HepG2 (cell line): ENCODE measurements around the gene DNAL4. TPM values are rescaled to one million over a fixed set of nuclear protein-coding genes. Genes with fewer than 3 reads are reported as not detected.

ENCODE experiments used
- ARHGAP35 ChIP-seq: sonication (generic); formaldehyde crosslinking; IDR thresholded peaks from 2 replicates; pipeline ENCODE4 v1.9.0; 2022; ENCODE audit warnings: mild to moderate bottlenecking, inconsistent platforms, moderate library complexity, missing genetic modification reagents, borderline replicate concordance
- ATF5 ChIP-seq: sonication (generic); formaldehyde crosslinking; IDR thresholded peaks from 2 replicates; pipeline ENCODE4 v1.4.0; 2020; ENCODE audit warnings: mild to moderate bottlenecking, low read depth, missing genetic modification reagents
- DRAP1 ChIP-seq: IDR thresholded peaks from 2 replicates; pipeline ENCODE4 v1.6.1; 2016; ENCODE audit warnings: missing genetic modification reagents, missing compliant biosample characterization
- ELK4 ChIP-seq: sonication (generic); formaldehyde crosslinking; IDR thresholded peaks from 2 replicates; pipeline ENCODE4 v1.9.0; 2021; ENCODE audit warnings: missing genetic modification reagents, borderline replicate concordance
- FOXA1 ChIP-seq, 2 experiments: fragments of 450-650 bp in 1 of 2; sonication (generic) in 1 of 2; formaldehyde crosslinking in 1 of 2; IDR thresholded peaks; 2 replicates each; pipeline versions ENCODE4 v1.4.0 to v1.6.1; 2016 to 2020; ENCODE audit warnings: missing genetic modification reagents in 1 of 2
- FOXM1 ChIP-seq: sonication (generic); formaldehyde crosslinking; IDR thresholded peaks from 2 replicates; pipeline ENCODE4 v1.5.0; 2020; ENCODE audit warnings: missing genetic modification reagents
- ISL2 ChIP-seq: sonication (generic); formaldehyde crosslinking; IDR thresholded peaks from 2 replicates; pipeline ENCODE4 v1.5.0; 2020; ENCODE audit warnings: missing genetic modification reagents
- LBX2 ChIP-seq: sonication (generic); formaldehyde crosslinking; IDR thresholded peaks from 2 replicates; pipeline ENCODE4 v1.5.0; 2020; ENCODE audit warnings: missing genetic modification reagents, mild to moderate bottlenecking, borderline replicate concordance
- PAF1 ChIP-seq: IDR thresholded peaks from 2 replicates; pipeline ENCODE4 v1.6.1; 2016; ENCODE audit warnings: missing genetic modification reagents, missing compliant biosample characterization
- PRMT3 ChIP-seq: sonication (generic); formaldehyde crosslinking; IDR thresholded peaks from 2 replicates; pipeline ENCODE4 v1.8.1; 2022; ENCODE audit warnings: low read depth, mild to moderate bottlenecking, moderate library complexity, missing genetic modification reagents, borderline replicate concordance
- ZNF160 ChIP-seq: sonication (generic); formaldehyde crosslinking; IDR thresholded peaks from 2 replicates; pipeline ENCODE4 v1.8.0; 2022; ENCODE audit warnings: mild to moderate bottlenecking, inconsistent platforms, missing genetic modification reagents
- ZNF207 ChIP-seq: fragments of 450-650 bp; IDR thresholded peaks from 2 replicates; pipeline ENCODE4 v1.6.1; 2016; ENCODE audit warnings: antibody characterized with exemption, borderline replicate concordance
- ZNF414 ChIP-seq: sonication (generic); formaldehyde crosslinking; IDR thresholded peaks from 2 replicates; pipeline ENCODE4 v1.5.0; 2020; ENCODE audit warnings: missing genetic modification reagents
- ZNF552 ChIP-seq: sonication (generic); formaldehyde crosslinking; IDR thresholded peaks from 2 replicates; pipeline ENCODE4 v1.9.0; 2022; ENCODE audit warnings: missing genetic modification reagents, mild to moderate bottlenecking, borderline replicate concordance
- ZNF713 ChIP-seq: sonication (generic); formaldehyde crosslinking; IDR thresholded peaks from 2 replicates; pipeline ENCODE4 v1.4.0; 2020; ENCODE audit warnings: mild to moderate bottlenecking, missing genetic modification reagents
- ZNF747 ChIP-seq: sonication (generic); formaldehyde crosslinking; IDR thresholded peaks from 2 replicates; pipeline ENCODE4 v1.8.1; 2023; ENCODE audit warnings: missing genetic modification reagents, mild to moderate bottlenecking, borderline replicate concordance
- ZNF800 ChIP-seq: sonication (generic); formaldehyde crosslinking; IDR thresholded peaks from 2 replicates; pipeline ENCODE4 v1.4.0; 2020; ENCODE audit warnings: missing genetic modification reagents
- ZSCAN12 ChIP-seq: sonication (generic); formaldehyde crosslinking; IDR thresholded peaks from 2 replicates; pipeline ENCODE4 v1.9.0; 2021; ENCODE audit warnings: mild to moderate bottlenecking, missing genetic modification reagents
- polyA plus RNA-seq, 8 experiments: library from polyadenylated mRNA; depleted of rRNA in 3 of 8; stranded (reverse) in 7 of 8; unstranded in 1 of 8; fragments of >200 nt; fragmentation: Illumina TruSeq in 4 of 8; extraction: Trizol in 4 of 8; gene quantifications; 2 replicates each; pipeline versions ENCODE4 v1.2.1 to v1.2.3, GENCODE V29; 2011 to 2016; ENCODE audit warnings: low read depth in 4 of 8, missing spikeins in 1 of 8, mixed read lengths in 1 of 8; ENCODE audit not compliant: insufficient read depth in 1 of 8
- total RNA-seq, 5 experiments: library from RNA; depleted of rRNA; stranded (reverse); fragments of >200 nt; fragmentation: Illumina TruSeq; extraction: Trizol; gene quantifications; 2 replicates each; pipeline ENCODE4 v1.2.3, GENCODE V29; 2016; ENCODE audit warnings: low read depth in 1 of 5

The DNAL4 gene
- total and polyA plus RNA-seq, 2 of the 13 experiments (the other 11 are each of a cell fraction or from before 2014, with no cell fraction given): 8.0 to 10.7 TPM

- TF ChIP-seq ZNF160 (CRISPR knock-in tag) (no peak), ZNF414 (CRISPR knock-in tag) (no peak), ZSCAN12 (CRISPR knock-in tag) (no peak), ATF5 (no peak), ZNF207 (no peak), ISL2 (CRISPR knock-in tag) (no peak), ELK4 (no peak), PAF1 (CRISPR knock-in tag) (no peak), FOXA1 (IDR thresholded peaks at IDR 0.05) (no peak), FOXA1 (CRISPR knock-in tag; IDR thresholded peaks at IDR 0.05) (no peak), ZNF552 (no peak), FOXM1 (CRISPR knock-in tag) (no peak), ZNF713 (CRISPR knock-in tag) (no peak), DRAP1 (CRISPR knock-in tag) (peak; percentile 70), ZNF747 (CRISPR knock-in tag) (no peak), LBX2 (CRISPR knock-in tag) (no peak), ZNF800 (CRISPR knock-in tag) (no peak), ARHGAP35 (CRISPR knock-in tag) (no peak), PRMT3 (CRISPR knock-in tag) (no peak)
These were observed at the start of gene DNAL4 (continued) for GRCh38 chr22:38793721-38794466.
